HEK293 (cell line): ENCODE data around the gene CEP112.

Source experiments
- PRDM1 ChIP-seq: fragments of 450-650 bp; formaldehyde crosslinking; IDR thresholded peaks from 2 replicates; pipeline ENCODE4; 2016; ENCODE audit warnings: missing biosample characterization, missing genetic modification characterization
- TCF7L2 ChIP-seq: IDR thresholded peaks from 2 replicates; pipeline ENCODE4 v1.6.1; 2011; ENCODE audit warnings: low read depth, mild to moderate bottlenecking, inconsistent platforms, low read length, moderate library complexity, borderline replicate concordance
- ZNF639 ChIP-seq: fragments of 450-650 bp; formaldehyde crosslinking; IDR thresholded peaks from 2 replicates; pipeline ENCODE4 v1.5.1; 2016; ENCODE audit warnings: missing biosample characterization, missing genetic modification characterization
- TF ChIP-seq, protein P1 (sequence below): fragments of 450-650 bp; formaldehyde crosslinking; IDR thresholded peaks from 2 replicates; pipeline ENCODE4 v1.5.1; 2016; ENCODE audit warnings: missing biosample characterization, missing genetic modification characterization

GRCh38 chr17:65754630-65755029 is 437.3 kb downstream of the CEP112 start:
- TF ChIP-seq, protein P1, sequence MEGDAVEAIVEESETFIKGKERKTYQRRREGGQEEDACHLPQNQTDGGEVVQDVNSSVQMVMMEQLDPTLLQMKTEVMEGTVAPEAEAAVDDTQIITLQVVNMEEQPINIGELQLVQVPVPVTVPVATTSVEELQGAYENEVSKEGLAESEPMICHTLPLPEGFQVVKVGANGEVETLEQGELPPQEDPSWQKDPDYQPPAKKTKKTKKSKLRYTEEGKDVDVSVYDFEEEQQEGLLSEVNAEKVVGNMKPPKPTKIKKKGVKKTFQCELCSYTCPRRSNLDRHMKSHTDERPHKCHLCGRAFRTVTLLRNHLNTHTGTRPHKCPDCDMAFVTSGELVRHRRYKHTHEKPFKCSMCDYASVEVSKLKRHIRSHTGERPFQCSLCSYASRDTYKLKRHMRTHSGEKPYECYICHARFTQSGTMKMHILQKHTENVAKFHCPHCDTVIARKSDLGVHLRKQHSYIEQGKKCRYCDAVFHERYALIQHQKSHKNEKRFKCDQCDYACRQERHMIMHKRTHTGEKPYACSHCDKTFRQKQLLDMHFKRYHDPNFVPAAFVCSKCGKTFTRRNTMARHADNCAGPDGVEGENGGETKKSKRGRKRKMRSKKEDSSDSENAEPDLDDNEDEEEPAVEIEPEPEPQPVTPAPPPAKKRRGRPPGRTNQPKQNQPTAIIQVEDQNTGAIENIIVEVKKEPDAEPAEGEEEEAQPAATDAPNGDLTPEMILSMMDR (tag by site-specific recombination): no peak
- TF ChIP-seq TCF7L2 (no peak), PRDM1 (tag by site-specific recombination) (no peak), ZNF639 (tag by site-specific recombination) (no peak)
